HCT116 (cell line): ENCODE results near the gene MED12.

Source experiments
- CTCF ChIP-seq, 3 experiments: fragments of 200-600 bp in 1 of 3; sonication (generic) in 1 of 3; IDR thresholded peaks in 2 of 3; conservative IDR thresholded peaks in 1 of 3; 2 replicates each; pipeline ENCODE4 v1.5.1; 2012 to 2017; ENCODE audit warnings: low read depth in 2 of 3, low read length in 2 of 3, antibody characterized with exemption in 1 of 3, borderline replicate concordance in 1 of 3, control low read depth in 1 of 3, mild to moderate bottlenecking in 1 of 3, mixed read lengths in 1 of 3, mixed run types in 1 of 3, moderate library complexity in 1 of 3; ENCODE audit not compliant: insufficient read depth in 1 of 3
- JUND ChIP-seq: IDR thresholded peaks from 2 replicates; pipeline ENCODE4 v1.6.1; 2012
- POLR2A ChIP-seq: IDR thresholded peaks from 2 replicates; pipeline ENCODE4 v1.7.0; 2011; ENCODE audit warnings: borderline replicate concordance; ENCODE audit not compliant: insufficient read depth, insufficient read length; ENCODE audit errors: extremely low read depth
- POLR2AphosphoS5 ChIP-seq: IDR thresholded peaks from 2 replicates; pipeline ENCODE4 v1.6.1; 2011; ENCODE audit warnings: mild to moderate bottlenecking, low read depth, low read length, moderate library complexity
- RAD21 ChIP-seq: IDR thresholded peaks from 2 replicates; pipeline ENCODE4 v1.6.1; 2012; ENCODE audit warnings: low read depth, mild to moderate bottlenecking
- SP1 ChIP-seq: IDR thresholded peaks from 2 replicates; pipeline ENCODE4 v1.6.1; 2012; ENCODE audit warnings: low read depth
- TCF7L2 ChIP-seq: IDR thresholded peaks from 2 replicates; pipeline ENCODE4 v1.7.0; 2011; ENCODE audit warnings: borderline replicate concordance, inconsistent platforms; ENCODE audit not compliant: insufficient read depth, insufficient read length; ENCODE audit errors: extremely low read depth
- ZNF274 ChIP-seq: fragments of 200-500 bp; sonication (Bioruptor generic); IDR thresholded peaks from 2 replicates; pipeline ENCODE4 v1.6.1; 2014; ENCODE audit warnings: mild to moderate bottlenecking, low read depth, low read length, inconsistent platforms

- TF ChIP-seq CTCF (IDR thresholded peaks at IDR 0.05 in 2 of 3, conservative IDR thresholded peaks at IDR 0.05 in 1 of 3; ENCODE audit: borderline replicate concordance in 1 of 3, insufficient read depth in 1 of 3, low read depth in 2 of 3, low read length in 2 of 3) (no peak), POLR2AphosphoS5 (no peak), POLR2A (no peak), TCF7L2 (no peak), RAD21 (no peak), JUND (no peak), SP1 (no peak), ZNF274 (no peak)
These were observed 17.6 kb upstream of the MED12 start for GRCh38 chrX:71100581-71101505.
